Heart left ventricle (tissue), 16 donors: ENCODE data around the gene UNC5C. TPM values are rescaled to one million over a fixed set of nuclear protein-coding genes. Genes with fewer than 3 reads are reported as not detected.

Experiments
- ATAC-seq, 4 donors: fragments of 200-7000 bp; cut with Tn5 transposase; one replicate each; pipeline ENCODE4 v1.9.1; 2020 to 2022; ENCODE audit warnings: moderate library complexity in 4 of 4, mild to moderate bottlenecking in 3 of 4, moderate number of reproducible peaks in 1 of 4
- DNase-seq, 5 donors: peaks; one replicate each; pipeline ENCODE4 v3.0.0-alpha.2; 2020
- H3K27ac ChIP-seq, 12 donors: fragments of 200-600 bp; sonication (generic) in 4 of 12; one replicate each; pipeline versions ENCODE4 v1.5.0 to v1.8.0; 2016 to 2022; ENCODE audit warnings: mild to moderate bottlenecking in 2 of 12
- H3K27me3 ChIP-seq, 9 donors: fragments of 200-600 bp; sonication (generic) in 2 of 9; one replicate each; pipeline versions ENCODE4 v1.5.1 to v1.8.0; 2016 to 2022; ENCODE audit warnings: mild to moderate bottlenecking in 3 of 9
- H3K36me3 ChIP-seq, 9 donors: fragments of 200-600 bp; sonication (generic) in 2 of 9; one replicate each; pipeline versions ENCODE4 v1.5.0 to v1.8.0; 2018 to 2022; ENCODE audit warnings: mild to moderate bottlenecking in 2 of 9
- H3K4me1 ChIP-seq, 12 donors: fragments of 200-600 bp; sonication (generic) in 4 of 12; one replicate each; pipeline versions ENCODE4 v1.5.0 to v1.8.0; 2016 to 2022; ENCODE audit warnings: mild to moderate bottlenecking in 3 of 12
- H3K4me3 ChIP-seq, 12 donors: fragments of 200-600 bp; sonication (generic) in 4 of 12; one replicate each; pipeline versions ENCODE4 v1.5.0 to v1.8.0; 2017 to 2022; ENCODE audit warnings: mild to moderate bottlenecking in 9 of 12, moderate library complexity in 4 of 12
- H3K9me3 ChIP-seq, 12 donors: fragments of 200-600 bp; sonication (generic) in 4 of 12; one replicate each; pipeline versions ENCODE4 v1.5.0 to v1.8.0; 2016 to 2022; ENCODE audit warnings: mild to moderate bottlenecking in 1 of 12
- POLR2A ChIP-seq, 2 donors: fragments of 450-650 bp; IDR thresholded peaks; one replicate each; pipeline ENCODE4 v1.6.1; 2017; ENCODE audit warnings: antibody characterized with exemption in 2 of 2, mild to moderate bottlenecking in 2 of 2, moderate library complexity in 2 of 2
- WGBS, 4 donors: extraction: QIAGEN DNeasy Blood & Tissue Kit in 2 of 4; methylation state at CpG; one replicate each; pipeline versions ENCODE4 v1.1.5 to v1.1.7; 2013 to 2018; 5-methylcytosine and 5-hydroxymethylcytosine counted together
- intact Hi-C, 10 donors: fragments of 100-400 bp; cut with DNase I; formaldehyde crosslinking; loops; one replicate each; pipeline versions ENCODE4 v1.11.1 to v1.14.2; 2022
- polyA plus RNA-seq, 2 donors: library from polyadenylated mRNA; stranded (reverse); fragments of 200-250 nt; gene quantifications; one replicate each; pipeline ENCODE4 v1.2.3, GENCODE V29; 2013
- total RNA-seq, 9 donors: library from RNA; depleted of rRNA in 2 of 9; stranded (reverse); fragments of >200 nt in 2 of 9; fragmentation: NEBNext Ultra II Directional in 3 of 9; extraction: Animal tissue kit (Norgen Biotek cat#: 25700) in 3 of 9; gene quantifications; one replicate each; pipeline versions ENCODE4 v1.1.0 to v1.2.4, GENCODE V29; 2016 to 2023
- TF ChIP-seq, protein P1 (sequence below), 12 donors: fragments of 200-600 bp; sonication (generic) in 4 of 12; IDR thresholded peaks; one replicate each; pipeline versions ENCODE4 v1.5.0 to v1.8.0; 2018 to 2022; ENCODE audit warnings: antibody characterized with exemption in 12 of 12, mild to moderate bottlenecking in 5 of 12
- donor health status: ischemic (EF 13 %, LVEDD 7.1; RV severe dilation, severe dysfunction).
- donor health status: healthy with polysubstance abuse.
- donor health status: DM: no; HTN: yes; CAD: no.
- donor health status: DM: no; HTN: no; CAD: no.
- donor health status: ischemic (EF 25% LVEDD 6.9; RV normal size, moderate dysfunction).
- donor health status: ischemic (EF 25% LVEDD 5.7; RV mildly dilated, moderate dysfunction).
- donor health status: healthy.
- donor health status: DM: yes; HTN: yes; CAD: no.
- donor health status: ischemic (EF 35%, LVEDD 5.7; RV mildly dilated, moderate dysfunction).
- donor health status: nonischemic (EF 11% LVEDD 7.7; RV severe dilation, severe dysfunction).
- donor health status: DM: yes; HTN: yes; CAD: no.
- donor health status: PGD.
- donor health status: ischemic (EF 29% LVEDD 5.4; RV normal size, mild dysfunction).
- donor health status: nonischemic (EF 23%, LVEDD 6.1; RV moderate dilation, normal function).

UNC5C gene
- total and polyA plus RNA-seq, 11 donors: 0.23 to 2.8 (median 1.7) TPM

DNA sequence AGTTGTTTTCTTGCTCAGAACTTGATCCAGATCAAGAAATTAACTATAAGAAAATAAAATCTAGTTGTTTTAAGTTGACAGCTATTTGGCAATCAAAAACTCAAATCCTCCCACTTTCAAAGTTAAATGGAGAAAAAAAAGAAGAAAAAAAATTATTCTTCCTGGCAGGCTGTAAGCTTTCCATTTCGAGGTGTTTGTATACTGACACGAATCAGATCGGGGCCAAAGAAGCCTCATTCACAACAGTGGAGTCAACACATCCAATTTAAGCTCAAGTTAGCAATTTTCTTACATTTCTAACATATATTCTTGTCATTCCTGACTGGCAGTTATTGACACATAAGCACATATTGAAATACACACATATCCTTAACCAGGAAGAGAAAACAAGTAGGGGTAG lies 119.4 kb downstream of the UNC5C start:
- intact Hi-C loops: no loop called here
- ATAC-seq: no peak
- Histone ChIP-seq H3K9me3 (no peaks in the 10 kb centered on the region), H3K36me3 (no peaks in the 10 kb centered on the region), H3K27ac (no peak overlapping the region), H3K4me1 (peaks cover 0 to 14% (median 0%) of the 10 kb centered on the region in 12 donors), H3K27me3 (no peaks in the 10 kb centered on the region), H3K4me3 (no peak overlapping the region)
- no peak for TF ChIP-seq POLR2A (IDR thresholded peaks at IDR 0.05)
- TF ChIP-seq, protein P1, sequence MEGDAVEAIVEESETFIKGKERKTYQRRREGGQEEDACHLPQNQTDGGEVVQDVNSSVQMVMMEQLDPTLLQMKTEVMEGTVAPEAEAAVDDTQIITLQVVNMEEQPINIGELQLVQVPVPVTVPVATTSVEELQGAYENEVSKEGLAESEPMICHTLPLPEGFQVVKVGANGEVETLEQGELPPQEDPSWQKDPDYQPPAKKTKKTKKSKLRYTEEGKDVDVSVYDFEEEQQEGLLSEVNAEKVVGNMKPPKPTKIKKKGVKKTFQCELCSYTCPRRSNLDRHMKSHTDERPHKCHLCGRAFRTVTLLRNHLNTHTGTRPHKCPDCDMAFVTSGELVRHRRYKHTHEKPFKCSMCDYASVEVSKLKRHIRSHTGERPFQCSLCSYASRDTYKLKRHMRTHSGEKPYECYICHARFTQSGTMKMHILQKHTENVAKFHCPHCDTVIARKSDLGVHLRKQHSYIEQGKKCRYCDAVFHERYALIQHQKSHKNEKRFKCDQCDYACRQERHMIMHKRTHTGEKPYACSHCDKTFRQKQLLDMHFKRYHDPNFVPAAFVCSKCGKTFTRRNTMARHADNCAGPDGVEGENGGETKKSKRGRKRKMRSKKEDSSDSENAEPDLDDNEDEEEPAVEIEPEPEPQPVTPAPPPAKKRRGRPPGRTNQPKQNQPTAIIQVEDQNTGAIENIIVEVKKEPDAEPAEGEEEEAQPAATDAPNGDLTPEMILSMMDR (IDR thresholded peaks at IDR 0.05): no peak
- 76 to 82% (median 81%) methylated on average over 3 of the region's 3 CpGs for WGBS, 4 donors
- no peak for DNase-seq

DNA sequence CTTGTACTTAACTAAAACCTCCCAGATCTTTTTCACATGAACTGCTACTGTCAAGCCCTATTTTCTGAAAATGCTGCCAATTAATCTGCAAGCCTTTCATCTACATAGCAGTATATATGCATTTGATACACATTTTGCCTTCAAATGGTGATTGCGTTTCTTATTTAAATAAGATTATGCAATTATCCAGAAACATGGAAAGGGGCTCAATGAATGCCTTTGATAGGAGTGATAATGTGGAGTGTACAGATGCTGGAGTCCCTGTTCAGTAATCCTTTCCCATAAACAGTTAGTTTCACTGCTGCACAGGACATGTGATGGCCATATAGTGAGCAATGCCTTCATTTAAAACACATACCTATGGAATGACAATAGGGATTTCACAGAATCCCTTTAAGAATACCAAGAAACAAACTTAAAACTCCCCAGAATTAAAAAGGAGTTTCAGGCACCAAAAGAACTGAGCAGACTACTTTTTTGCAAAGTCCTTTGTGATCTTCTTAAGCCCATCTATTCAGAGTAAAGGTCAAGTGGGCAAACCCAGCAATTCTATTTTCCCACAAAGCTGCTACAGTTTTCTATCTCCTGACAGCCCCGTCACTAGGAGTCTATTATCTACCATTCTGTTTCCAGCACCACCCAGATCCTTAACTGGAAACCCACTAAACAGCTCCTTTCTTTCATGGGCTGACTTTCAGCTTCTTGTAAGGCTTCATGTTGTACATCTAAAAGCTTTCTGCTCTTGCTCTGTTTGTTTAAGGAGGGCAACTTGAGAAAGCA lies 120.3 kb downstream of the UNC5C start:
- H3K4me1 ChIP-seq: peaks cover 0 to 14% (median 0%) of the 10 kb centered on the region in 12 donors
- no peak for ATAC-seq
- intact Hi-C loops: no loop called here
- WGBS, 4 donors: 67 to 73% (median 69%) methylated on average over 2 of the region's 2 CpGs
- DNase-seq: no peak
- no peak overlapping the region for H3K4me3 ChIP-seq
- no peaks in the 10 kb centered on the region for H3K36me3 ChIP-seq
- H3K27me3 ChIP-seq: no peaks in the 10 kb centered on the region
- H3K9me3 ChIP-seq: no peaks in the 10 kb centered on the region
- no peak for TF ChIP-seq POLR2A (IDR thresholded peaks at IDR 0.05)
- TF ChIP-seq, protein P1 (IDR thresholded peaks at IDR 0.05): no peak
- no peak overlapping the region for H3K27ac ChIP-seq

DNA sequence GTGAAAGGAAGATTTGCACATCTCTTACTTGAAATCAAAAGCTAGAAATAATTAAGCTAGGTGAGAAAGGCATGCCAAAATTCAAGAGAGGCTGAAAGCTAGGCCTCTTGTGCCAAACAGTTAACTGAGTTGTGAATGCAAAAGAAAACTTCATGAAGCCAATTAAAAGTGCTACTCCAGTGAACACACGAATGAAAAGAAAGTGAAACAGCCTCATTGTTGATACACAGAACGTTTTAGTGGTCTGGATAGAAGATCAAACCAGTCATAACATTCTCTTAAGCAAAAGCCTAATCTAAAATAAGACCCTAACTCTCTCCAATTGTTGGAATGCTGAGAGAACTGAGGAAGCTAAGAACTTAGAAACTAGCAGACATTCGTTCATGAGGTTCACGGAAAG lies 122.3 kb downstream of the UNC5C start:
- Histone ChIP-seq H3K27me3 (no peaks in the 10 kb centered on the region), H3K4me3 (peak overlapping the region in 2 of 12 donors; percentile 15 to 33), H3K4me1 (peaks cover 0 to 14% (median 0%) of the 10 kb centered on the region in 12 donors), H3K9me3 (no peaks in the 10 kb centered on the region), H3K36me3 (no peaks in the 10 kb centered on the region), H3K27ac (no peak overlapping the region)
- 62 to 74% (median 69%) methylated on average over 4 of the region's 4 CpGs for WGBS, 4 donors
- TF ChIP-seq, protein P1 (IDR thresholded peaks at IDR 0.05): no peak
- TF ChIP-seq POLR2A (IDR thresholded peaks at IDR 0.05): no peak
- intact Hi-C loops: no loop called here
- ATAC-seq (no peak), DNase-seq (no peak)

DNA sequence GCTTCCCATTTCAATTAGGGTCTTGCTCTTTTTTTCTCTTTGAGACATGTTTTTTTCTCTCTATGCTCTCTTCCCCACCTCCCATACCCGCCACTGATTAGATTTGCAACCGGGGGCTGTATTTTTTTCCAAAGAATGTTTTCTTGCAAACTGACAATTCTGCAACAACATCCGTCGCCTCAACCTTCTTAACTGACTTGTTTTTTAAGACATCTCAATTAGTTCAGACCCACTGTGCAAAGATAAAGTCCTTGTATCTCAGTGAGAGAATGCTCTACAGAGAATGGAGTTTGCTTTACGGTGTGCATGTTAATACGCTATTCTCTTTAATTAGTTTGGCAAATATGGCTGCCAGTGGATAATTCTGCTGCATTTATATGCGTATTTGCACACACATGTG lies 126.3 kb downstream of the UNC5C start:
- H3K9me3 ChIP-seq: no peaks in the 10 kb centered on the region
- no peak for ATAC-seq
- WGBS, 4 donors: 65 to 82% (median 73%) methylated on average over 7 of the region's 7 CpGs
- H3K4me3 ChIP-seq: no peak overlapping the region
- DNase-seq: no peak
- H3K36me3 ChIP-seq: no peaks in the 10 kb centered on the region
- TF ChIP-seq POLR2A (IDR thresholded peaks at IDR 0.05): no peak
- TF ChIP-seq, protein P1 (IDR thresholded peaks at IDR 0.05): no peak
- no peaks in the 10 kb centered on the region for H3K27me3 ChIP-seq
- H3K27ac ChIP-seq: no peak overlapping the region
- intact Hi-C loops: no loop called here
- peaks cover 0 to 2% (median 0%) of the 10 kb centered on the region in 12 donors for H3K4me1 ChIP-seq
